GM23248 (cell line): ENCODE measurements around the gene DISP2. TPM values are rescaled to one million over a fixed set of nuclear protein-coding genes. Genes with fewer than 3 reads are reported as not detected.

Experiments
- DNase-seq: peaks from one replicate; pipeline ENCODE4 v3.0.0-alpha.2; 2015
- H2AFZ ChIP-seq: fragments of 200-600 bp; sonication (generic); 2 replicates; pipeline ENCODE4 v1.6.1; 2016; ENCODE audit warnings: antibody characterized with exemption
- H3F3A ChIP-seq: fragments of 200-600 bp; sonication (generic); 2 replicates; pipeline ENCODE4 v1.6.1; 2016; ENCODE audit warnings: mild to moderate bottlenecking, antibody characterized with exemption, mixed run types; ENCODE audit not compliant: insufficient read depth
- H3K27ac ChIP-seq: fragments of 200-600 bp; sonication (generic); 2 replicates; pipeline ENCODE4 v1.5.1; 2016; ENCODE audit warnings: mild to moderate bottlenecking
- H3K27me3 ChIP-seq: fragments of 200-600 bp; sonication (generic); replicated peaks from 2 replicates; pipeline ENCODE4 v1.6.1; 2016; ENCODE audit warnings: mild to moderate bottlenecking; ENCODE audit not compliant: insufficient read depth
- H3K36me3 ChIP-seq: fragments of 200-600 bp; sonication (generic); 2 replicates; pipeline ENCODE4 v1.6.1; 2016; ENCODE audit warnings: low read depth, mild to moderate bottlenecking
- H3K4me1 ChIP-seq: fragments of 200-600 bp; sonication (generic); 2 replicates; pipeline ENCODE4 v1.6.1; 2016; ENCODE audit warnings: mild to moderate bottlenecking; ENCODE audit not compliant: insufficient read depth
- H3K4me2 ChIP-seq: fragments of 200-600 bp; sonication (generic); one replicate; pipeline ENCODE4 v1.6.1; 2016; ENCODE audit warnings: mild to moderate bottlenecking; ENCODE audit not compliant: unreplicated experiment
- H3K4me3 ChIP-seq: fragments of 200-600 bp; sonication (generic); 2 replicates; pipeline ENCODE4 v1.5.1; 2016; ENCODE audit warnings: mild to moderate bottlenecking
- H3K79me2 ChIP-seq: fragments of 200-600 bp; sonication (generic); 2 replicates; pipeline ENCODE4 v1.6.1; 2016; ENCODE audit warnings: mild to moderate bottlenecking; ENCODE audit not compliant: insufficient read depth
- H3K9ac ChIP-seq: fragments of 200-600 bp; sonication (generic); 2 replicates; pipeline ENCODE4 v1.6.1; 2016; ENCODE audit warnings: mild to moderate bottlenecking
- H3K9me2 ChIP-seq: fragments of 200-600 bp; sonication (generic); 2 replicates; pipeline ENCODE4 v1.6.1; 2016; ENCODE audit warnings: mixed run types, mild to moderate bottlenecking, moderate library complexity; ENCODE audit not compliant: insufficient read depth
- H3K9me3 ChIP-seq: fragments of 200-600 bp; sonication (generic); one replicate; pipeline ENCODE4 v1.6.1; 2017; ENCODE audit warnings: low read depth
- H4K20me1 ChIP-seq: fragments of 200-600 bp; sonication (generic); 2 replicates; pipeline ENCODE4 v1.6.0; 2016; ENCODE audit not compliant: insufficient read depth
- EZH2 ChIP-seq: fragments of 200-600 bp; sonication (generic); IDR thresholded peaks from 2 replicates; pipeline ENCODE4 v1.6.1; 2018; ENCODE audit warnings: antibody characterized with exemption, mild to moderate bottlenecking; ENCODE audit not compliant: insufficient read depth, poor library complexity, severe bottlenecking
- EZH2phosphoT487 ChIP-seq: fragments of 200-600 bp; sonication (generic); IDR thresholded peaks from 2 replicates; pipeline ENCODE4 v1.6.1; 2018; ENCODE audit warnings: antibody characterized with exemption, moderate library complexity, mild to moderate bottlenecking, low read depth; ENCODE audit not compliant: insufficient read depth
- WGBS, 2 experiments: methylation state at CpG; one replicate each; pipeline ENCODE4 v1.1.6; 2015 to 2017; ENCODE audit warnings: low lambda C conversion rate in 2 of 2, low coverage in 1 of 2; ENCODE audit errors: missing lambda C conversion rate in 2 of 2; 5-methylcytosine and 5-hydroxymethylcytosine counted together
- in situ Hi-C: fragments of 300-500 bp; cut with MboI; formaldehyde crosslinking; loops from 2 replicates; pipeline ENCODE4 v1.15.0; 2020
- polyA plus RNA-seq: library from polyadenylated mRNA; unstranded; fragments of >200 nt; fragmentation: Nextera tagmentation; extraction: Ambion mirVana; gene quantifications from 2 replicates; pipeline ENCODE4 v1.2.1, GENCODE V29; 2016
- total RNA-seq: library from RNA; depleted of rRNA; stranded (reverse); fragments of >200 nt; shearing (Covaris generic); gene quantifications from 2 replicates; pipeline ENCODE4 v1.2.3, GENCODE V29; 2014

The DISP2 gene
- total and polyA plus RNA-seq, 2 experiments from 2014 or later: 0.11 to 0.51 TPM

- Histone ChIP-seq H3K4me1 (no peaks in the 10 kb centered on the region), H3K9me3 (no peaks in the 10 kb centered on the region), H3K36me3 (peaks cover 10% of the 10 kb centered on the region; the same call in 1 of the 2 replicates), H2AFZ (no peak overlapping the region), H3K27ac (no peak overlapping the region), H4K20me1 (no peaks in the 10 kb centered on the region), H3F3A (no peaks in the 10 kb centered on the region), H3K4me3 (no peak overlapping the region), H3K79me2 (no peaks in the 10 kb centered on the region), H3K9ac (no peak overlapping the region), H3K27me3 (no peaks in the 10 kb centered on the region), H3K9me2 (no peaks in the 10 kb centered on the region), H3K4me2 (no peak overlapping the region)
- in situ Hi-C loops: no loop called here
- no peak for TF ChIP-seq EZH2phosphoT487
- TF ChIP-seq EZH2: no peak
- 90 to 92% methylated on average over 8 of the region's 8 CpGs for WGBS, 2 experiments
- no peak for DNase-seq
Measured at GRCh38 chr15:40397688-40398412, 39.8 kb downstream of the DISP2 start.

DNA sequence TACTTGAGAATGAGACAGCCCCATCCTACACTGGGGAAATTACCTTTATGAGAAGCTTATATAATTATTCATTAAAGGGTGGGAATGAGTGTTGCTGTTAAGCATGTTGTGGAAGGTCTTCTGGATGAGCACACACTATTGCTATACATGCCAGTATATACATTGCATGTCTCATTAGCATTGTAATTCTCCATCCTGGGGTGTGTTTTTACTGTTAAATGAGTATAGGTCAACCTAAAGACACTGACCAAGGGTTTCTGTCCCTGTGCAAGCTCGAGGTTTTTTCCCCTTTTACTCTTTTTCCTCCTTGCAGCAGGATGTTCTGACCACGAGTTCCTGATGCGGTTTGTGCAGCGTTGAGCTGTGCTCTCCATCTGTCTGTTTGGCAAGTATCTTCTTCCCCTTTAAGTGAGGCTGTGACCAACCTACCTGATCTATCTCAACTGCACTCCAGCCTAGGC lies 40.4 kb downstream of the DISP2 start:
- in situ Hi-C loops: no loop called here
- H3K4me3 ChIP-seq: no peak overlapping the region
- no peaks in the 10 kb centered on the region for H4K20me1 ChIP-seq
- no peak for TF ChIP-seq EZH2
- no peak for TF ChIP-seq EZH2phosphoT487
- WGBS, 2 experiments: 31 to 47% methylated on average over 4 of the region's 4 CpGs
- H3K4me1 ChIP-seq: no peaks in the 10 kb centered on the region
- no peaks in the 10 kb centered on the region for H3K9me2 ChIP-seq
- H2AFZ ChIP-seq: no peak overlapping the region
- no peaks in the 10 kb centered on the region for H3F3A ChIP-seq
- peaks cover 6% of the 10 kb centered on the region; the same call in 1 of the 2 replicates for H3K36me3 ChIP-seq
- no peak overlapping the region for H3K9ac ChIP-seq
- H3K9me3 ChIP-seq: no peaks in the 10 kb centered on the region
- no peak for DNase-seq
- no peaks in the 10 kb centered on the region for H3K79me2 ChIP-seq
- H3K27ac ChIP-seq: no peak overlapping the region
- H3K4me2 ChIP-seq: no peak overlapping the region
- H3K27me3 ChIP-seq: no peaks in the 10 kb centered on the region

DNA sequence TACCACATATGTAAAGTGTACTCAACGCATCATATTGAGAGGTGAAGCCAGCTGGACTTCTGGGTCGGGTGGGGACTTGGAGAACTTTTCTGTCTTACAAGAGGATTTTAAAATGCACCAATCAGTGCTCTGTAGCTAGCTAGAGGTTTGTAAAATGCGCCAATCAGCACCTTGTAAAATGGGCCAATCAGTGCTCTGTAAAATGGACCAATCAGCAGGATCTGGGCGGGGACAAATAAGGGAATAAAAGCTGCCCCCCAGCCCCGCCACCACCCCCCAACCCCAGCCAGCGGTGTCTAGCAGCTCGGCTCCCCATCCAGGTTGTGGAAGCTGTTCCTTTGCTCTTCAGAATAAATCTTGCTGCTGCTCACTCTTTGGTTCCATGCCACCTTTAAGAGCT lies 41.4 kb downstream of the DISP2 start:
- in situ Hi-C loops: no loop called here
- DNase-seq: no peak
- Histone ChIP-seq H3K9ac (no peak overlapping the region), H4K20me1 (no peaks in the 10 kb centered on the region), H3K9me3 (no peaks in the 10 kb centered on the region), H3K36me3 (no peaks in the 10 kb centered on the region), H3K4me2 (no peak overlapping the region), H3K79me2 (no peaks in the 10 kb centered on the region), H3K27ac (no peak overlapping the region), H3K27me3 (no peaks in the 10 kb centered on the region), H3K4me1 (no peaks in the 10 kb centered on the region), H2AFZ (no peak overlapping the region), H3F3A (no peaks in the 10 kb centered on the region), H3K9me2 (no peaks in the 10 kb centered on the region), H3K4me3 (no peak overlapping the region)
- 78 to 88% methylated on average over 7 of the region's 7 CpGs for WGBS, 2 experiments
- TF ChIP-seq EZH2: no peak
- no peak for TF ChIP-seq EZH2phosphoT487

DNA sequence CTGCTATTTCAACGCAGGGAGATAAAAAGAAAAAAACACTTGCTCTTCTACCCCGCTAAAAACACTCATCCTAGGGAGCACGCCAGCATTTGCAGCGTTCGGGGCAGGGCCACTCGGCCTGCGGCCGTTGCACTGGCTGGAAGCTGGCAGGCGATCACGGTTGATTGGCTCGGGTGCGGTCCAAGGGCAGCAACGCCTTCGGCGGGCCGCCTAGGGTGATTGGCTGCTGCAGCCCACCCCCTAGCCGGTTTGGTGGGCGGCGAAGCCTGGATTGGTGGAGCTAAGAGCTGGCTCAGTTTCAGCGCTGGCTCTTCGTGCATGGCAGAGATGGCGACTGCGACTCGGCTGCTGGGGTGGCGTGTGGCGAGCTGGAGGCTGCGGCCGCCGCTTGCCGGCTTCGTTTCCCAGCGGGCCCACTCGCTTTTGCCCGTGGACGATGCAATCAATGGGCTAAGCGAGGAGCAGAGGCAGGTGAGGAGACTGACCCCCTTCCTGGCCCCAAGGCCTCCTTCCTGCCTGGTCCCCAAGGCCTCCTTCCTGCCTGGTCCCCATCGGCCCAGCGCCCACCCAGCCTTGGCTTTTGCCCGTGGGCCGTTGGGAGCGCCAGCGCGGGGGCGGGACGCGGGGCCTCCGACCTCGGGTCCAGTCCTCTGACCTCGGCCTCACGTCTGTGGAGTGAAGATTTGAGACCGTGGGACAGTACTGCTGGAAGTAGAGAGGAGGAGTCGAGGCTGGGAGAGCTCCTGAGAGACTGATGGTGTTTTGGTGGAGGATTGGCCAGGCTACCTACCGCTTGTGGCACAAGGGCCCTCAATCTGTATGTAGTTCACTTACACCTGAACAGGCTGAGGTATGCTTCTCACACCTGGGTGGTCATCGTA lies 47.7 kb downstream of the DISP2 start, which contains the start of gene IVD:
IVD (plus strand) TSS at position 295 of the 881 bp plus-strand sequence; CDS start at position 328, 33 bp downstream.
- no peak for TF ChIP-seq EZH2phosphoT487
- no peak for TF ChIP-seq EZH2

More for the DNA sequence above, 47.7 kb downstream of the DISP2 start, which contains the start of gene IVD:
- Histone ChIP-seq H3K9me3 (no peaks in the 10 kb centered on the region), H3K9me2 (no peaks in the 10 kb centered on the region), H3K4me2 (peak within 1 kb of the TSS; percentile 90), H3K79me2 (peaks cover 22% of the 10 kb centered on the region), H4K20me1 (no peaks in the 10 kb centered on the region), H3K27me3 (no peaks in the 10 kb centered on the region), H3F3A (no peaks in the 10 kb centered on the region; the same call in 1 of the 2 replicates), H2AFZ (peak within 1 kb of the TSS; percentile 96), H3K36me3 (peaks cover 10% of the 10 kb centered on the region; the same call in 1 of the 2 replicates), H3K9ac (peak within 1 kb of the TSS; percentile 89), H3K27ac (peak within 1 kb of the TSS; percentile 43), H3K4me1 (peaks cover 16% of the 10 kb centered on the region), H3K4me3 (peak within 1 kb of the TSS; percentile 90)
- in situ Hi-C loops: no loop called here
- peak; percentile 99 for DNase-seq
- 3% methylated on average over 49 to 51 of the region's 54 CpGs for WGBS, 2 experiments
